ENCODE measurements around the gene RNF167.

Gene RNF167

GRCh38 chr17:4978726-4979125 lies 38.7 kb downstream of the RNF167 start:
- no peak for DNase-seq (ENCODE audit: low read depth, low spot score)

GRCh38 chr17:4980644-4981216 lies 40.7 kb downstream of the RNF167 start:
- DNase-seq (ENCODE audit: low read depth, low spot score): no peak

DNA sequence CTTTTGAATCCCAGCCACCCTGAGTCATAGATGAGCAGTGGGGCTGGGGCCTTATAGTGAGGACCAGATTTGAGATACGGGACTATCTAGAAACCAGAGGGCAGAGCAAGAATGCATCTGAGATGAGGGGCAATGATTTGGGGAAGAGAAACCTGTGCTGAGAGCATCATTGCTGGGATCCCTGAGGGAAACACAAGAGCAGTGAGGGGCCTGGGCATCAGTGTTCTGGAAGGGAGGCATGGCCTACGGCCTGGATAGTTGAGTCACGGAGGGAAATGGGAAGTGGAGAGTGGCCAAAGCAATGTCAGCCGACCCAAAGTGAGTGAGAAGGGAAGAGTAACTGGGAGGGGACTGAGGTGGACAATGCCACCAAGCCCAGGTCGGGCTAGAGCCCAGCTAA lies 42.2 kb downstream of the RNF167 start:
- DNase-seq (ENCODE audit: low read depth, low spot score): no peak

GRCh38 chr17:4986403-4986802 lies 46.3 kb downstream of the RNF167 start:
- no peak for DNase-seq (ENCODE audit: low read depth, low spot score)

GRCh38 chr17:4986951-4987766 lies 47.1 kb downstream of the RNF167 start, which contains the start of gene CAMTA2:
CAMTA2 (minus strand) TSS chr17:4987675; CDS start chr17:4986222, 1,453 bp downstream.
- peak; percentile 77 for DNase-seq (ENCODE audit: low read depth, low spot score)

- DNase-seq (ENCODE audit: low read depth, low spot score): no peak
Measured at GRCh38 chr17:4987767-4988567, 47.9 kb downstream of the RNF167 start.

DNA sequence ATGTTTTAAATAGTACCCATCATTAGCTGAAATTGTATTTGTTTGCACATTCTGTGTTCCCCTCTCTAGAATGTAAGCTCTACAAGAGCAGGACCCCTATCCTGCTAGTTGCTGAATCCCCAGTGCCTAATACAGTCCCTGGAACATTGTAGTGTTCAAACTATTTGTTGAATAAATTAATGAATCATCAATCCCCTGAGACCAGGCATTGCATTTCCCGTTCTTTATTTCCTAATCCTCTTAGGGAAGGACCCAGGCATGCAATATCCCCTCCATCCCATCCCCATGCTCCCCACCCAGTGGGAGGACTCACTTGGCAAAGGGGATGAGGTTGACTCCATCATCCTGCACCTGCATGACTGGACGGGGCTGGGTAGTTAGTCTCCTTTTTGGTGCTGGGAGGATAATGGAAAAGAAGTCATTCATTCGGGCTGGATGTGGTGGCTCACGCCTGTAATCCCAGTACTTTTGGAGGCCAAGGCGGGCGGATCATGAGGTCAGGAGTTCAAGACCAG lies 54.1 kb downstream of the RNF167 start:
- DNase-seq (ENCODE audit: low read depth, low spot score): no peak
